Stimulated activated CD8-positive, alpha-beta memory T cell treated with anti-CD3 and anti-CD28 coated beads, Interleukin-7, amount 100 ng/mL, for 24 hours (primary cell): ENCODE data around the gene GET4.
"Not testable (repeated sequence)": the region's sequence is repeated elsewhere in the genome, so short reads cannot be mapped to it uniquely, and the experiment has no call there.

ENCODE experiments used
- DNase-seq: peaks from one replicate; pipeline ENCODE4 v3.0.0-alpha.2; 2020; ENCODE audit warnings: low read depth

GET4 gene

DNA sequence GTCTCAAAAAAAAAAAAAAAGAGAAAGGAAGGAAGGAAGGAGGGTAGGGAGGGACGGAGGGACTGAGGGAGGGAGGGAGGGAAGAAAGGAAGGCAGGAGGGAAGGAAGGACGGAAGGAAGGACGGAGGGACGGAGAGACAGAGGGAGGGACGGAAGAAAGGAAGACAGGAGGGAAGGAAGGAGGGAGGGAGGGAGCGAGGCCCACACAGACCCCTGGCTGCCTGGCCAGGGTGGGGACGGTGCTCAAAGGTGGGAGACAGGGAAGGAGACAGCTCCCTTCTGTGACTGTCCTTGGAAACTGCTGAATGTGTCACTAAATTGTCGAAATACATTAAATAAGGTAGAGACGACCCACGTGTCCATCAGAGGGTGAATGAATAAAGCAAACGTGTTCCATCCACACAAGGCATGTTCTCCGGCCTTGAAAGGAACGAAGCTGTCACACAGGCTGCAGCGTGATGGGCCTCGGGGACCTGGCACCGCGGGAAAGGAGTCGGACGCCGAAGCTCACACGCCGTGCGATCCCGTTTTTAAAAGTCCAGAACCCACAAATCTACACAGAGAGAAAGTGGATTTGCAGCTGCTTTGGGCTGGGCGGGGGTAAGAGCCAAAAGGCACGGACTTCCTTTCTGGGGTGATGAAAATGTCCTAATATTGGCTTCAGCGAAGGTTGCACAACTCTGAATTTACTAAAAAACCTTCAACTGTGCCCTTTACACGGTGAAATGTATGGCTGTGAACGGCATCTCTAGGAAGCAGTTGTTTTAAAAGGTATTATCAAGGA lies 54.8 kb downstream of the GET4 start:
- DNase-seq = no peak

DNA sequence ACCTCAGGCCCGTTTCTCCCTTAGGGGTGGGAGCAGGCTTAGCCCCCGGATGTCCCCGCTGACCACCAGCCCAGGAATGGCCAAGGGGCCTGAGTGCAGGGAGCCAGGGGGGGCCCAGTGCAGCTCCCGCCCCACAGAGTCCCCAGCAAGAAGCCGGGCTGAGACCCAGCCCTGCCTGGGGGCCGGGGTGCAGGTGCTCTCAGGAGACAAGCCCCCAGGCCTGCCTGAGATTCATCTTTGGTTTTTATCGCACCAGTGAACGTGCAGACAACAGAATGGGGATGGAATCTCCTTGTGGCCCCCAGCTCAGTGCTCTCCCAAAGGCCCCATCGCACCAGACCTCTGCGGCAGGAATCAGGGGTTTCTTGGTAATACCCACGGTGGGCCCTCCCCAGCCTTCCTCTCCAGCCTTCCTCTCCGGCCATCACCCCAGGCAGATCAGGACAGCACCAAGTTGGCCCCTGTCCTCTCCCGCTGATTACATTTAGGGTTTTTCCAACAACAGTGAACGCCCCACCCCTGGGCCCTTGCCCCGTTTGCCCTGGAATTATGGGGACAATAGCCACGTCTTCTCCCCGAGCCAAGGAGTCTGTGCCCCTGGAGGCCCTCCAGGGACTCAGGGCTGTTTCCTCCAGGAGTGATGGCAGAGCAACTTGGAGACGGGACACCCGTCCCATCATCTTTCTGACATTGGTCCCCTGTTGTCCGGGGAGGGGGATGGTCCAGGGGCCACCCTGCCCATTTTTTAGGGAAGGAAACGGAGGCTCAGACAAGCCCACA lies 55.7 kb downstream of the GET4 start:
- DNase-seq = no peak

DNA sequence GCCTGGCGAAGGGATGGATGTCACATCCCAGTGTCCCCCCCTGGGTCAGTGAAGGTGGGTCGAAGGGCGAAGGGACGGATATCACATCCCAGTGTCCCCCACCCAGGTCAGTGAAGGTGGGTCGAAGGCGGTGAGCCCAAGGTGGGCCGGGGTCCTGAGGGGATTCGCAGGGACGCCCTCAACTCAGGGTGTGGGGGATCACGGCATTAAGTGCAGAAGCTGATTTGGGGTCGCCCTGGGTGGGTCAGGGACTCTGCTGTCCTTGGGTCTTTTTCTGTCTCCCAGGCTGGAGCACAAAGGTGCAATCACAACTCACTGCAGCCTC lies 56.3 kb downstream of the GET4 start:
- no peak for DNase-seq

DNA sequence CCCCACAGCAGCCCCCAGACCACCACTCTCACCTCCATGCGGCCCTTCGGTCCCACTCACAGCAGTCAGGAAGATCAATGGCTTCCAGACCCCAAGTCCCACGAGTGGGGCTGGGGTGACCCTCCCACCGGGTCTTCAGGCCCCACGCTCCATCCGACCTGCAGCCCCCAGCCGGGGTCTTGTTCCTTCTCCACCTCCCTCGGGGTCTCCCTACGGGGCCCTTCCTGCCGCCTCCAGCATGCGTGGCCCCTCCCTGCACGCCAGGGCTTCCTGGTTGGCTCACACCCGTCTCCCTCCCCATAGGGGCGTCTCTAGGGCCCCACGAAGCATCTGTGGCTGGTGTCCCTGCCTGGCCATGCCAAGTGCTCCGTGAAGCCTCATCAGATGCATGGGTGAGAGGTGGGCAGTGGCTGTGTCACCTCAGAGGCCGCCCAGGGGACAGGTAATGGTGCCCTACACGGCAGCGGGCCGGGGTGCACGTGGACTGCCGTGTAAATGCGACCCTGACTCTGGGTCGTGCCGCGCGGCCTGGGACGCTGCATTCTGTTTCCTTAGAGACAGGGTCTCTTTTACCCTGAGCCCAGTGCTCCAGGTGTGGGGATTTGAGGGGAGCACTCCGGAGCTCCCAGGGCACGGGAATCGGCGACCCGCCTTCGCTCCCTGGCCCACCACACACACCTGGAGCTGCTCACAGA lies 58.3 kb downstream of the GET4 start:
- DNase-seq = no peak

DNA sequence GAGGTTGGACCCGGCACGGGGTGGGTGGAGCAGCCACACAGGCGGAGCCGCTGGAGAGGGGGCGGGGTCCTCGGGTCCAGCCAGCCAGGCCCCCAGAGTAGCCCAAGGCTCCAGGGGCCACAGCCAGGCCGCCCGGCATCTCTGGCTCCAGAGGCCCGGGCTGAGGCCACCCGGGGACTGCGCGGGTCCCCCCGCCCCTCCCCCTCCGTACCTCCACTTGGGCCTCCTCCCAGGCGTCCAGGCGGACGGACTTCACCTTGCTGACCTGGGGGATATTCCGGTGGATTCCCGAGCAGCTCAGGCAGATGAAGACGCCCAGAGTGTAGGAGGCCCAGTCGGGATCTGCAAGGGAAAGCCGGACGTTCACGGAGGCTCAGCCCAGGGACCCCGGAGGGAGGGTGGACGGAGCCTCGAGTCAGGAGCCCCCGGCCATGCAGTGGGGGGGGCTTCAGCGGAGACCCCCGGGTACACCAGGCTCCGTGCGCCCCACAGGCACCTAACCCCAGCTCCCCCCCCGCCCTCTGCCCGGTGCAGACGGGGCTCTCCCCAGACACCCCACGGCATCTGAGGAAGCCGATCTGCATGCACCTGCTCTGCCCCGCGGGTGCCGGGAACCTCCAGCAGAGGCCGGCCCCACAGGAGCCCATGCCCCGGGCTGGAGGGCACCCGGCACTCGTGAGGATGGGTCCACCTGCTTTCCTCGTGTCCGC lies 59.0 kb downstream of the GET4 start:
- DNase-seq = no peak

DNA sequence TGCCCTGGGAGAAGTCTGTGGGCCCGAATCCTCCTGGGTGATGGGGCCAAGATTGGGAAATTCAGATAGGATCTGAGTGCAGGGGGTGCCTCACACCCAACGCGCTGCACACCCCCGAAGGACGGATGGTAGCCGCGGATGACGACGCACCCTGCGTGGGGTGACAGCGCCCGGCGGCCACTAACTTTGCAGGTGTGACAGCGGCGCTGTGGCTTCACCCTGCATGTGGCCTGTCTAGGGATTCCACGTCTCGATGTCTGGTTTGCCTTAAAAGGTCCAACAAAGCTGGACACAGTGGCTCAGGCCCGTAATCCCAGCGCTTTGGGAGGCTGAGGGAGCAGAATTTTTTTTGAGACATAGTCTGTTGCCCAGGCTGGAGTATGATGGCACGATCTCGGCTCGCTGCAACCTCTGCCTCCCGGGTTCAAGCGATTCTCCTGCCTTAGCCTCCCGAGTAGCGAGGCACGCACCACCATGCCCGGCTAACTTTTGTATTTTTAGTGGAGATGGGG lies 59.6 kb downstream of the GET4 start:
- no peak for DNase-seq

DNA sequence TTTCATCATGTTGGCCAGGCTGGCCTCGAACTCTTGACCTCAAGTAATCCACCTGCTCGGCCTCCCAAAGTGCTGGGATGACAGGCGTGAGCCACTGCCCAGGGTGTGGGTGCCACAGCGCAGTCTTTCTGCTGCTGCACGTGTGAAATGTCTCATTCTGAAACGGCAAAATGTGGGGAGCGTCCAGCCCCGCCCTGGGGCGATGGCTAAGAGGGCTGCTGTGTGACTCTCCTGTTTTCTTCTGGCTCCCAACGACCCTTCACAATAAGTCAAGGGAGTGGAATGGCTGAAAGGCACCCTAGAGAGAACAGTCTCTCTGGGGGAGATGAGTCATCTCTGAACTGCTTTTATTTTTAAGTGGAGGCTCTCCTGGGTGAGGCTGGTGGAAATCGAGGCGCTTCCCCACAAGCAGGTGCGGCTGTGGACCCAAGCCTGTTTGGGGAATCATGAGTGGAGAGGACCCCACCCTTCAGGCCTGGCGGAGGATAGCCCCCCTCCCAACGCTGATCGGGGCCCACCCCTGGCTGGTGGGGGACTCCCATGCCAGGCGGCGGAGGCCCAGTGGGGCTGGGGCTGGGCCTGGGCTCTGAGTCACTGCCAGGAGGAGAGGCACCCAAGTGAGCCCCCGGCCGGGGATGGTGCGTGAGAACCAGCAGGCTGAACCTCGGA lies 60.2 kb downstream of the GET4 start:
- no peak for DNase-seq

DNA sequence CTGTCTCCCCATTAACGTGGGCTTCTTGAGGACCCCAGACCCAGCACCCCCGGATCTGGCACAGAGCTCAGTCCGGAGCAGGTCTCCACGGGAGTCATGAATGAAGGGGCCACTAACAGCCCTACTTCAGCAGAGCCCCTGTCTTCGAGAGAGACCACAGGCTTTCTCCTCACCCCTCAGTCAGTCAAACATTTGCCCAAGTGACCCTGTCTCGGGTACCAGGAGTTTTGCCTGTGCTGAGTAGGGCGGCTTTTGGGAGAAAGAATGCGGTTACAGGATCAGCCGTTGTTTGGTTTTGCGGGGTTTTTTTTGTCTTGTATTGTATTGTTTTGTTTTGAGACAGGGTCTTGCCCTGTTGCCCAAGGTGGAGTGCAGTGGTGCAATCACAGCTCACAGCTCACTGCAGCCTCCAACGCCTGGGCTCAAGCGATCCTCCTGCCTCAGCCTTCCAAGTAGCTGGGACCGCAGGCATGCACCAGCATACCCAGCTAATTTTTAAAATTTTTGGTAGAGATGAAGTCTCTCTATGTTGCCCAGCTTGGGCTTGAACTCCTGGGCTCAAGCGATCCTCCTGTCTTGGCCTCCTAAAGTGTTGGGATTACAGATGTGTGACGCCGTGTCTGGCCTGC lies 61.6 kb downstream of the GET4 start:
- no peak for DNase-seq

DNA sequence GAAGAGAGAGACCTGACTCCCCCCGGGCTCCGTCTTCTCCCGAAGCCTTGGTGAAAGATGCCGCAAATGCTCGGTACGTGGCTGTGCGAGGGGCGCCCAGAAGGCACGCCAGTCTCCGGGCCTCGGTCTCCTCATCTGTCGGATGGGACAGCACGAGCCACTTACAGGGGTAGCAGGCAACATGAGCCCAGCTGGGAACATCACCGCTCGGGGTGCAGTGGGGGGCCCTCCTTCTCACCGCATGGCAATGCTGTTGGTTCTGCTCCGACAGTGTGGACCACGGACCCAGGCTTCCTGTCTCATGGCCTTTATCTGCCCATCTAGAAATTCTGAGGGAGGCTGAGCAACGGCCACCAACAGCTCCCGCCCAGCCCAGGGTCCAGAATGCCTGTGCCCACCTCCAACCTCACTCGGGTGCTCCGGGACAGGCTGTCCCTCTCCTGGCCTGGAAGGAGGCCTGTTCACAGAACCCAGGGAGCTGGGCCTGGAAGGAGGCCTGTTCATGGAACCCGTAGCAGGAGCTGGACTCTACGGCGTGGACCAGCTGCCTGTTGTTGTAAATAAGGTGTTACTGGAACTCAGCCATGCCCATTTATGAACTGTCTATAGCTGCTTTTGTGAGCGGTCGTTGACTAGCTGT lies 62.3 kb downstream of the GET4 start:
- DNase-seq = no peak

DNA sequence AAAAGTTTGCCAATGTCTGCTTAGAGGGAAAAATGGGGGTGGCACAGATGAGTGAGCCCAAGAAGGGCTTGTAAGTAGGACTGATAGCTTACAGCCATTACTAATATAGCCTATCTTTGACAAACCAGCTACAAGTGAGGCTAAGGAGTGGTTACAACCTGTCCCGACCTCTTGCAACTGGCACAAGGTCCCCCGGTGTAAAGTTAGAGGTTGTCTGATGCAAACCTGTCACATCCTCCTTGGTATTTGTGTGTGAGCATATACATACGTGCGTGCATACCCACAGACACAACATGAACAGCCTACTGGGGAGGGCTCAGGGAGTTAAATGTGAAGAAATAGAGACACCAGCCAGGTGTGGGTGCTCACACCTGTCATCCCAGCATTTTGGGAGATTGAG lies 63.5 kb downstream of the GET4 start:
- no peak for DNase-seq

DNA sequence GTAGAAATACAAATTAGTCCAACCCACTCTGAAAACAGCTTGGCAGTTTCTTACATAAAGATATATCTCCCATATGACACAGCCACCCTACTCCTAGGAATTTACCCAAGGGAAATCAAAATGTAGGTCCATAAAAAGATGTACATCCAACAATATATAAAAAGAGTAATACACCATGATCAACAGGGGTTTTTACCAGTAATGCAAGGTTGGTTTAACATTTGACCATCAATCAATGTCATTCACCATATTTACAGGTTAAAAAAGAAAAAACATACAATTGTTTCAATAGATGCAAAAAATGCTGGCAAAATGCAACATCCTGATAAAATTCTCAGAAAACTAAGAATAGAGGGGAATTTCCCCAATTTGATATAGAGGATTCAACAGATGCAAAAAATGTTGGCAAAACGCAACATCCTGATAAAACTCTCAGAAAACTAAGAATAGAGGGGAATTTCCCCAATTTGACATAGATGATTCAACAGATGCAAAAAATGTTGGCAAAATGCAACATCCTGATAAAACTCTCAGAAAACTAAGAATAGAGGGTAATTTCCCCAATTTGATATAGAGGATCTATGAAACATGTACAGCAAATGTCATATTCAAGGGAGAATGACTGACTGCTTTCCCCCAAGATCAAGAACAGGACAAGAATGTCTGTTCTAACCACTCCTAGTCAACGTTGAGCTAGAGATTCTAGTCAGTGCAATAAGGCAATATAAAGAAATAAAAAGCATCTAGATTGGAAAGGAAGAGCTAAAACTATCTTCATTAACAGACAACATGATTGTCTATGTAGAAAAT lies 64.5 kb downstream of the GET4 start:
- no peak for DNase-seq

DNA sequence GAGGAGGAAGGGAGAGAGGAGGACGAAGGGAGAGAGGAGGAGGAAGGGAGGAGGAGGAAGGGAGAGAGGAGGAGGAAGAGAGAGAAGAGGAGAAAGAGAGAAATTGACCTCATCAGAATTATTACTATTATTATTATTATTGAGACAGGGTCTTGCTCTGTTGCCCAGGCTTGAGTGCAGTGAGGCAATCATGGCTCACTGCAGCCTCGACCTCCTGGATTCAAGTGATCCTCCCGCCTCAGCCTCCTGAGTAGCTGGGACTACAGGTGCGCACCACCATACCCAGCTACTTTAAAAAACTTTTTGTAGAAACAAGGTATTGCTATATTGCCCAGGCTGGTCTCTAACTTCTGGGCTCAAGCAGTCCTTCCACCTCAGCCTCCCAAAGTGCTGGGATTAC lies 67.4 kb downstream of the GET4 start:
- DNase-seq = not testable (repeated sequence)

DNA sequence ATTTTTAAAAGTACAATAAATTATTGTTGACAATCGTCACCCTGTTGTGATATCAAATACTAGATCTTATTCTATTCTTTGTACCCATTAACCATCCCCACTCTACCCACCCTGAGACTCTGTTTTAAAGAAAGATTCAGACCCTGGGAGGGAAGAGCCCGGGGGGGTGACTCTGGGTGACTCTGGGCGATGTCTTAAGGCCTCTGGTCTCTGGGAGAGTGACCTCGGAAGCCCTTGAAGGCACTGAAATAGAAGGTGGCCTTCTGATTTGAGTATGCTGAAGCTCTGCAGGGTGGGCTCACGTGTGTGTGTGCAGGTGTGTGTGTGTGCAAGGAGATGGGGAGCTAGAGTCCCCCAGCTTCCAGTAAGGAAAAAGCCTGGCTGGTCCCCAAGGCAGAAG lies 68.4 kb downstream of the GET4 start:
- no peak for DNase-seq

DNA sequence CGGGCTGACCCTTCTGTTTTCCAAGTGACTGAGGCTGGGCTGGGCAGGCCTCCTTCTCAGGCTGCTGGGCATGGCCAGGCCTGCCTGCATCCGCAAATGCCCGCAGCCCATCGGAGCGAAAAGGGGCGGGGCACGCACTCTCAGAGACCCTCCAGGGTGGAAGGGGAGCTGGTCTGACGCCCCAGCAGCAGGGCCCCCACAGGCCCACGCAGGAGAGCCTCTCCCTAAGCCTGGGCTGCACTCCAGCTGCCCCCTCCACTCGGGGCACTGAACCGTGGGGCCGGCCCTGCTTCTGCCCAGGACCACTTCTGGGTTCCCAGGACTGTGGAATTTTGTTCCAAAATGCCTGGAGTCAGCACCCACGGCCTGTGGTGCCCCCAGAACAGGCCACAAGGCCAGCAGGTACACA lies 68.8 kb downstream of the GET4 start:
- DNase-seq = no peak

DNA sequence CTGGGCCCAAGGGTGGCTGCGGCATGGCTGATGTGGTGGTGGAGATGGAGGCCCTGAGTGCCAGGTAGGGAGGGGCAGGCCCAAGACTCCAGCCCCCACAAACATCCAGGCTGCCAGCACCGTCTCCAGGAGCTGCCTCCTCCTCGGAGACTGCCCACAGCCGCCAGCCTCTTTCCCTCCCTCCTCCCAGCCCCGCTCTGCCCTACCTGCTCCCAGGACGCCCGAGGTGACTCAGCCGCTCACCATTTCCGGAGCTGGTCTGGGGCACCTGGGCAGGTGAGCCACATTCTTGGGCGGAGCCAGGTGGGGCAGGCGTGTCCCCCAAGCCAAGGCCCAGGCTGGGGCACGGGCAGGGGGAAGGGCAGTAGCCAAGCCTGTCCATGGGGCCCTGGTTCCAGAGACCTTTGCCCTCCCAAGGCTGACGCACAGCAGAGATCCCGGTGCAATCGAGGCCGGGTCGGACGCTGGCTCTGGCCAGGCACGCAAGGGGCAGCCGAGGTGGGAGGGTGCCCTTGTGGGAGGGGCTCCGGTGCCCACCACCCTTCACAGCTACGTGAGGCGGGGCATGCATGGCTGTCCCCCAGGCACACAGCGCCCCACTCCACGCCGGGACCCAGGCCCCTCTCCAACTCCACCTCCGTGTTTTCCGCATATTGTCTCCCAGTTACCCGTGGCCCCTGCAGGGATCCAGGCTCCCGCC lies 69.4 kb downstream of the GET4 start:
- DNase-seq = no peak
